GM18507 (cell line): Measurements from ENCODE around the gene OR5H2.
A peak's percentile ranks its signal among the peaks of the same experiment; 100 is the strongest.
"Not testable (repeated sequence)": the region's sequence is repeated elsewhere in the genome, so short reads cannot be mapped to it uniquely, and the experiment has no call there.

Experiments used
- DNase-seq: peaks from one replicate; pipeline ENCODE4 v3.0.0; 2011; ENCODE audit warnings: low read depth; ENCODE audit not compliant: insufficient read length; ENCODE audit errors: extremely low spot score
- FAIRE-seq: peaks from 2 replicates; lab custom pipeline; 2011; peaks lifted over from hg19 to GRCh38; lab: Jason Lieb, UNC

The OR5H2 gene

DNA sequence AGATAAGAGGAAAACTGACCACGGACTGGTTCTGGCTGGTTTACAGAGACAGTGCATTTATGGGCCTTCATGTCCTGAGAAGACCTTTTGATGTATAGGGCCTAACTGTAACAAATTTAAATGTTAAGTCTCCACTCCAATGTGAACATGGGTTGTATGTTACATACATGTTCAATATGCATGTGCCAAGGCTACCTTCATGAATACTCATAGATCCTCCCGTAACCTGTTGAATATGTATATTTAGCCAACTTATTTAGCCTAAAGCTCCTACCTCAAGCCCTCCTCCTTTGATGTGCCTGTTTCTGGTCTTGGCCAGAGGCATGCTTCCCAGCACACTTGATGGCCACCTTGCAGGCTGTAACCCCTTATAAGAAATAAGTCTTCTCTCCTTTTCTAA, at the start of gene OR5H2:
OR5H2 (plus strand) TSS at position 301 of the 400 bp plus-strand sequence. CDS start 398 bp downstream, outside the sequence.
- peak; percentile 5 for FAIRE-seq
- DNase-seq, result no peak

DNA sequence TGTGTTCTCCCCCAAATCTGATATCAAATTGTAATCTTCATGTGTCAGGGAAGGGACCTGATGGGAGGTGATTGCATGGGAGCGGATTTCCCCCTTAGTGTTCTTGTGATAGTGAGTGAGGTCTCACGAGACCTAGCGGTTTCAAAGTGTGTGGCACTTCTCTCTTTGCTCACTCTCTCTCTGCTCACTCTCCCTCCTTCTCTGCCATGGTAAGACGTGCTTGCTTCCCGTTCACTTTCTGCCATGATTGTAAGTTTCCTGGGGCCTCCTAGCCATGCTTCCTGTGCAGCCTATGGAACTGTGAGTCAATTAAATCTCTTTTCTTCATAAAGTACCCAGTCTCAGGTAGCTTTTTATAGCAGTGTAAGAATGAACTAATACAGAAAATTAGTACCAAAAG, 48.8 kb upstream of the OR5H2 start:
- no peak for DNase-seq
- FAIRE-seq, result no peak

DNA sequence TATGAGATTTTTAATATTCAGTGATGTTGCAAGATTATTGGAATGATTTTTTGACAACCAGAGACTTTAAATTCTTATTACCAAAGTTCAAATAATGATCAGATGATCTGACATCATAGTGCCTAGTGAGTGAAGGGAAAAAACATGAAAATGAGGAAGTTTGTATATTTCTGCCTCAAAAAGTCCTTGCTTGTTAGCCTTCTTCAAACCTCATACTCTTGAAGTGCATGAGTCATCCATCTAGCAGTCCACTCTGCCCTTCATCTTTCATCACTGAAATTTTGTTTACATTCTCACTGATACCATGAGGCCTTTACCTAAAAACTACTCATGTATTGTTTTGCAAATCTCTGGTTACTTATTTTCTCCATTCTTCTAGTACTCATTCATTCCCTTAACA, 42.2 kb upstream of the OR5H2 start:
- DNase-seq (no peak), FAIRE-seq (no peak)

DNA sequence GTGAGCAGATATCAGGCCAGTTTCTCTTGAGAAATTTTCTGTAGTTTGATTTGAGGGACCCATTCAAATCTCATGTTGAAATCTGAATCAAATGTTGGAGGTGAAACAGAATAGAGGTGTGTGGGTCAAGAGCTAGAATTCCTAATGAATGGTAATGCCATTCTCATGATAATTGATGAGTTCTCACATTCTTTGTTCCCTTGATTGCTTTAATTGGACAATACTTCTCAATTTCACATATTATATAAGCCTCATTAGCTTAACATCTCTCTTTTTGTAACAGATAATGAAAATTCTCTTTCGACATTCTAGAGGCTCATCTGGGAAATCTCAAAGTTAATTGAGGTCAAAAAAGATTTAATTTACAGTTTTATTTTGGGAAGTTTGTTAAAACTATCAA, 40.1 kb upstream of the OR5H2 start:
- DNase-seq (no peak), FAIRE-seq (no peak)

DNA sequence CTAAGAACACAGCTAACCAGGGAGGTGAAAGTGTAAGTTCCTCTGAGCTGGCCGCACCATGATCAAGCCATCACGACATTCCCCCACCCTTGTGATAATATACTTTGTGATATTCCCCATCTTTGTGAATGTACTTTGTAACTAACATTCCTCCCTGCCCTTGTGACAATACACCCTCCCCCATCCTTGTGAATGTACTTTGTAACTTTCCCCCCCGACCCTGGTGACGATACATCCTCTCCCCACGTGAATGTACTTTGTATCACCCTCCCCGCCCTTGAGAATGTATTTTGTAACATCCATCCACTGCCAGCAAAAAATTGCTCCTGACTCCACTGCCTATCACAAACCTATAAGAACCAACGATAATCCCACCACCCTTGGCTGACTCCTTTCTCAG, 38.5 kb upstream of the OR5H2 start:
- FAIRE-seq (no peak), DNase-seq (no peak)

DNA sequence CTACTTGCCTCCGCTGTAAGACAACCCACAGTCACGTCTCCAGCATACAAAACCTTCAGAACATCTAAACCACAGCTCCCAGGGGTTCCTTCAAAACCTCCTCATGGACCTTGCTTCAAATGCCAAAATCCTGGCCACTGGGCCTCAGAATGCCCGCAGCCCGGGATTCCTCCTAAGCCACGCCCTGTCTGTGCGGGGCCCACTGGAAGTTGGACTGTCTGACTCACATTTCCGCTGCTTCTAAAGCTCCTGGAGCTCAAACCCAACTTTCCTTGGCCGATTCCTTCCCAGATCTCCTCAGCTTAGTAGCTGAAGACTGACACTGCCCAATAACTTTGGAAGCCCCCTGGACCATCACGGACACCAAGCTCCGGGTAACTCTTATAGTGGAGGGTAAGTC, 36.2 kb upstream of the OR5H2 start:
- DNase-seq (no peak), FAIRE-seq (no peak)

DNA sequence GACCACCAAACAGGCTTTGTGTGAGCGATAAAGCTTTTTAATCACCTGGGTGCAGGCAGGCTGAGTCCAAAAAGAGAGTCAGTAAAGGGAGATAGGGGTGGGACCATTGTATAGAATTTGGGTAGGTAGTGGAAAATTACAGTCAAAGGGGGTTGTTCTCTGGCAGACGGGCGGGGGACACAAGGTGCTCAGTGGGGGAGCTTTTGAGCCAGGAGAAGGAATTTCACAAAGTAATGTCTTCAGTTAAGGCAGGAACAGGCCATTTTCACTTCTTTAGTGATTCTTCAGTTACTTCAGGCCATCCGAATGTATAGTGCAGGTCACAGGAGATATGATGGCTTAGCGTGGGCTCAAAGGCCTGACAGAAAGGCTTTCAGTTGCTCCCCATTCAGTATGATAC, 26.3 kb upstream of the OR5H2 start:
- FAIRE-seq, DNase-seq: not testable (repeated sequence)

DNA sequence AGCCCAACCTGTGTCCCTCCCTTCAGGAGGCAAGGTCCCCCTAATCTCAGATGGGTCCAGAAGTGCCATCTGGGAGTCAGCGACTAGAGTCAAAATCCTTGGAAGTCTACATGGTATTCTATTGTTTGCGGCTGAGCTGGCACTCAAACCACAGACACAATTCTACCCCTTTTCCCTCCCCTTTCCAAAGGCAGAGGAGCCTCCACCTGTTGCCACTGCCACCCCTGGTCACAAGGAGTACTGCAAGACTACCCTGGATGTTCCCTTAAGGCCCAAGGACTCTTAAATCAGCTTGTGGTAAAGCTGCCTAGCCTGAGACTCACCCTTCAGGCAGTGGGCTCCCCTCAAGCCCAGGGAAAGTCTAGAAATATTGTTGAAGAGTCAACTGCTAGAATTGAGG, 22.6 kb upstream of the OR5H2 start:
- DNase-seq (no peak), FAIRE-seq (peak; percentile 36)

DNA sequence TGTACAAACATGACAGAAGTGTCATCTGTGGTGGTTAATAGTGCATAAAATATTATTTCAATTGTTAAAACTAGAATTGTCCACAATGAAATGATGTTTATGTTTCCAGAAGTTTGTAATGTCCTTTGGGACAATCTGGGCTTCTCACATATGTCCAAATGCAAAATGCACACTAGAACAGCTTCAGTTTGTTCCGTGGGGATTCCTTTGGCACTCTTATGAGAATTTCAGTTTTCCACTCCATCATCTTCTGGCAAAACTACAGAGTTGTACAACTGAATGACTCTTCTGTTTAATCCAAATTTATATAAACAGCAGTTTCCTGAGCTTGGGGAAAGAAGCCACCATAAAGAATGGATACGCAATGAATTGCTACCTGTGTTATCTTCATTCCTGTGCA, 20.3 kb upstream of the OR5H2 start:
- FAIRE-seq (no peak), DNase-seq (no peak)

DNA sequence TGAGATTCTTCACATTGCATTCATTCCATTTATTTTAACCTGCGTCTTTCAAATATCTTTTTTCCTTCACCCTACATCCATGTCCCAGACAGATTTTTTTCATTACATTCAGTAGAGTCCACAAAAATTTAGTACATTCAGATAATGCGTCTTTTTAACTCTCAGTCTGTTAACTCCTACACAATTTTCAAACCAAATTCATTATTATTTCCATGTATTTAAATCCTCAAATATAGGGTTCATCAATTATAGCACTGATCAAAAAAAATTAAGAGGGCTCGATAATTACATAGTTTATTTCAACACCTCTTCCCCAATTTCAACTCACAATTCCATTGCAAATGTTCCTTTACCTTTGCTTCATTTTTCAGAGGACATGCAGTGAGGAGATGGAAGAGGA, 18.4 kb upstream of the OR5H2 start, which contains the start of gene OR5H6:
OR5H6 (plus strand) TSS at position 301 of the 400 bp plus-strand sequence; CDS start at position 390, 89 bp downstream.
- FAIRE-seq (no peak), DNase-seq (no peak)

DNA sequence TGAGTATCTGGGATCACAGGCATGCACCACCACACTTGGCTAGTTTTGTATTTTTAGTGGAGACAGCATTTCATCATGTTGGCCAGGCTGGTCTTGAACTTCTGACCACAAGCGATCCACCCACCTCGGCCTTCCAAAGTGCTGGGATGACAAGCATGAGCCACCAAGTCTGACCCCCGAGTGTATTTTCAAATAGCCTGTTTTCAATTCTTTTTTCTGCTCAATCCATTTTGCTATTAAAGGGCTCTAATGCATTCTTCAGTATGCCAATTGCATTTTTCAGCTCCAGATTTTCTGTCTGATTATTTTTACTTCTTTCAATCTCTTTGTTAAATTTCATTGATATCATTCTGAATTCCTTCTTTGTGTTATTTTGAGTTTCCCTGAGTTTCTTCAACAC, 12.5 kb upstream of the OR5H2 start:
- no peak for DNase-seq
- FAIRE-seq, result no peak

DNA sequence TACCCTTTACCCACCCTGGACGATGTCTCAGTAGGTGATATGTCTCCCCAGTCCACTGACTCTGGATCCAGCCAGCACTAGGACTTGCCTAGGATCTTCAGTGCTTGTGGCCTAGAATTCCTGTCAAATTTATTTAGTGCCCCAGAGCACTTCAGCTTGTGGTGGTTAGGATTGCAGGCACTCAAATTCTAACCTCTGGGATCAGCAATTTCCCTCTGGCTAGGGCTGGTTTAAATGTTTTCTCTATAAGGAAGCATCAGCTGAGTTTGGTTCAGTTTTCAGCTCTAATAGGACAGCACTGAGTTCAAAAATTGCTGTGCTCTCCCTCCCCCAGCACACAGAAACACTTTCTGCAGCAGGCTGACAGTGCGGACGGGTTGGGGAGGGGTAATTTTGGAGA, 10.2 kb upstream of the OR5H2 start:
- DNase-seq (no peak), FAIRE-seq (no peak)

DNA sequence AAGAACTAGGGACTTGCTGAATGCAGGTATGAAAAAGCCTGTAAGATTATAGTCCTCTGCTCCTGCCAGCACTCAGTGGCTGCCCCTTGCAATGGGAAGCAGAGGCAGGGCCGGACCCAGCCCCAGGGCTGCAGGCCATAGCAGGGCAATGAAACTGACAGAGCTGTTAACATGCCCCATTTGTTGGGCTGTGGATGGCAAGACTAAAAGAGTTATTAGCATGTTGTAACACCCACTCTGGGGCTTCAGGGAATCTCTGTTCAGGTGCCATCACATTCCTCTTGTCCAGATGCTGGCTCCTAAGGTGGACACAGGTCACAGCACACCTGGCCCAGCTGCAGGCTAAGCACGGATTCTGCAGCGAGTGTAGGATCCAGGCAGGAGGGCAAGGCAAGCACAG, 7.4 kb upstream of the OR5H2 start:
- no peak for FAIRE-seq
- no peak for DNase-seq

DNA sequence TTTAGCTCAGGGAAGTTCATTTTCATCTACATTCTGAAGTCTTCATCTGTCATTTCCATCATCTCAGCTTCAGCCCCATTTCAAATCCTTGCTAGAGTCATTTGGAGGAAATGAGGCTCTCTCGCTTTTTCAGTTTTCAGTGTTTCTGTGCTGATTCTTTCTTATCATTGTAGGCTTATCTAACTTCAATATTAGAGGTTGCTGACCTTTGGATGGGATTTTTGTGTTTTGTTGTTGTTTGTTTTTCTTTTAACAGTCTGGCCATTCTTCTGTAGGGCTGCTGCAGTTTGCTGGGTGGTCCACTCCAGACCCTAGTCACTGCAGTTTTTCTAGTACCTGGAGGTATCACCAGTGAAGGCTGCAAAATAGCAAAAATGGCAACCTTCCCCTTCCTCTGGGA, 8.6 kb downstream of the OR5H2 start:
- DNase-seq (no peak), FAIRE-seq (no peak)

DNA sequence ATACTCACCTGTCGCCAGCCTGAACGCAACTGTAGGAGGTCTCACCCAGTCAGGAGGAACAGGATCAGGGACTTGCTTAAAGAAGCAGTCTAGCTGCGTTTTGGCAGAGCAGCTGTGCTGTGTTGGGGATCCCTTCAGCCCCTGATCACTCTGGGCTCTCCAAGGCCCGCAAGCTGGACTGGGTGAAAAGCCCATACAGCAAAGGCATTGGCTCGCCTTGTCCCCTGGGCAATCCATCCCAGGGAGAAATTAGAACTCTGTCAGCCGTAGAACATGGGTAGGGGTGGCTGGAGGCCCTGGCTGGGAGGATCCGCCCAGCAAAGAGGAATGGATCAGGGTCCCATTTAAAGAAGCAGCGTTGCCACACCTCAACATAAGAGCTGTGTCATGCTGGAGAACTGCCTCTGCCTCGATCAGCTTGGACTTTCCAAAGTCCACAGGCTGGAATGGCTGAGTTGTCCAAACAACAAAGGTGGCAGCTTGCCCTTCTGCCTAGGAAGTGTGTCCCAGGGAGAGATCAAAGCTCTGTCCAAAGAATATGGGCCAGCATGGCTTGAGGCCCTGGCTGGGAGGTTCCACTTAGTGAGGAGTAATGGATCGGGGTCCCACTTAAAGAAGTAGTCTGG, 9.1 kb downstream of the OR5H2 start:
- FAIRE-seq, result no peak
- no peak for DNase-seq

DNA sequence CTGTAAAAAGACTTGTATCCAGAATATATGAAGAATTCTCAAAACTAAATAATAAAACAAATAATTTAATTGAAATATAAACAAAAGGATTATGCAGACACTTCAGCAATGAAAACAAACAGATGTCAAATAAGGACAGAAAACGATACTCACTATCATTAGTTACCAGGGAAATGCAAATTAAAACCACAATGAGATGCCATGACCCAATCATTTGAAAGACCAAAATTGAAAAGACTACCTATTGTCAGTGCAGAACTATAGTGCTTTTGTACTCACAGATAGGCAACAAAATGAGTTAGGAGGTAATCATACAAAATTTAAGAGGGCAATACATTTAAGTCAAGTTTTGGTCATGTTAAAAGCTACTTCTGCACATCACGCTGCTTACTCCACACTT, 39.8 kb downstream of the OR5H2 start:
- no peak for DNase-seq
- no peak for FAIRE-seq

DNA sequence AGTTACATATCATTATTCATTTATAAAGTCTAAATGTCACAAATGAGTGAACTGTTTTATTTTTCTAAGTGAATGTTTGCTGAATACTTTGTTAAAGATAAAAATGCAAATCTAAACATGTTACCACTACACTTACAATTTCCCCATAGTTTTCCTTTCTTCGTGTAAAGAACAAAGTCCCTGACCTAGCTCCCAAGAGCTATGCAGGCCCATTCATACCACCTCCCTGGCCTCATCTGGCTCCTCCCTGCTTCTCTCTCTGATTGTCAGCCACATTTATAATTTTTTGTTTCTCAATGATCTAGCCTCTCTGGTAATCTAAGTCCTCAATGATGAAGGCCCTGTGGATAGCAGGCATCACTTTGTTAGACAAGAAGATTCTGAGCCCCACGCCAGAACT, 40.4 kb downstream of the OR5H2 start:
- FAIRE-seq (no peak), DNase-seq (no peak)

DNA sequence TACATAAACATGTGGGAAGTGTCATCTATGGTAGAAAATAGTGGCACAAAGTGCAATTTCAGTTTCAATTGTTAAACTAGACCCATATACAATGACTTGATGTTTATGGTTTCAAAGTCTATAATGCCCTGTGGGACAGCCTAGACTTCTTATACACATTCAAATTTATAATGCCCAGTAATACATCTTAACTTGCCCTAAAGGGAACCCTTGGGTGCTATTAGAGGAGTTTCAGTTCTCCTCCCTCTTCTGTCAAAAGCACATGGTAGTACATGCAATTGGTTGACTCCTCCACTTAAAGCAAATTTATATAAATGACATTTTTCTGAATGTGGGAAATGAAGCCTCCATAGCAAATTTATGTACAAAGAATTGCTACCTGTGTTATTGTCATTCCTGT, 41.1 kb downstream of the OR5H2 start:
- no peak for FAIRE-seq
- DNase-seq, result no peak

DNA sequence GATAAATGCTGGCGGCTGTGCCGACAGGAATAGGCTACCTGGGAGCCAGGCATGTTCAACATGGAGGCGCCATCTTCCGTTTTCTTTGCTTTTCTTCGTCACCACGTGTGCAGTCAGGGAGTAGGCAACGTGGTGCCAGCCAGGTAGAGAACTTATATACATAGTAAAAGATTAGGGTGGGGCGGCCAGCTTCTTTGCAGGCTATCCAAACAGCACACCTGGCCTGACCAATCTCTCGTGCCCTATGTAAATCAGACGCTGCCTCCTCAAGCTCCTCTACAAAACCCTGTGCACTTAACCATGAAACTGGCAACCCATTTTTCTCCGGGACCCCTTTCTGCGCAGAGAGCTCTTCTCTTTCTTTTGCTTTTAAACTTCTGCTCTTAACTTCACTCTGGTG, 42.8 kb downstream of the OR5H2 start:
- DNase-seq (no peak), FAIRE-seq (no peak)

DNA sequence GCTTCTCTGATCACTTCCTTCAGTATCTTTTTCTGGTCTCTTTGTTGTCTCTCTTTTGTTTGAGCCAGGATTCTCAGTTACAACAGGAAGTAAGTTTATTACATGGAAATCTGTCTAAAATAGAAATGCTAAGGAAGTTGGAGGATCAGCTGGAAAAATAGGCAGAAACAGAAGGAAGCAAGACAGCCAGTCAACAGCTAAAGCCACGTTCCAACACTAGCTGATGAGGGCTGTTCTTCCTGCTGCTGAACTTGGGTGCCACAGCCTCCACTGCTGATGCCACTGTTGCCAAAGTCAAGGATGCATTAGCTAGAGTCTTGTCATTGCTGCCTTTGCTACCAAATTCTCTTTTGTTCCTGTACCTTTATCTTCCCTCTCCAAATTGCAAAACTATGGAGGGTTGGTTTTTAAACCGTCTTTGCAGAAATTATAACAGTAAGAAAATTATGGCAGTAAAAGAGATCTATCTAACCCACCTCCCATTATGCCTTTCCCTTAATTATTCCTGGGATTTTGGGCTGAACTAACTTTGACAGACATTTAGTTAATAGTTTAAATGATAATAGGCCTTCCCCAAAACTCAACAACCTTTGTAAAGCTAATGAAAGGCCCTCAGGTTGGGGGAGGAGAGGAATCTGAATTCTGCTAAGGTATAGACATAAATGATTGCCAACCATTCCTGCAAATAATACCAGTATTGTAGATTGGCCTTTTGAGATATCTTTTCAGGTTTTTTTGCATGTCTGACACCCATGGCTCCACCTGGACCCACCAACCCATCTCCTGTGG, 44.0 kb downstream of the OR5H2 start:
- no peak for DNase-seq

DNA sequence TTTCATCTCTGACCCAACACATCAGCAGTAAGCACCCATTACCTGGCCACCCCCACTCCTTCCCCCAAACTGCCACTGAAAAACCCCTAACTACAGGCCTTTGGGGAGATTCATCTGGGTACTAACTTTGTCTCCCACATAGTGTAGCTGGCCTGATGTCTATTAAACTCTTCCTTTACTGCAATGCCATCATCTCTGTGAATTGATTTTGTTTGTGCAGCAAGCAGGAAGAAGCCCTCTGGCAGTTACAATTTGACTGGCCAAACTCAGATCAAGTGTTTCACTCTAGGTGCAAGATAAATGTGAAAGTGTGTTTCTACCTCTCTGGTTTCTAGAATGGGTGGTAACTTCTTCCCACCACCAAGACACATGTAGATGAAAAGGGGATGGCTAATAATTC, 44.6 kb downstream of the OR5H2 start:
- DNase-seq, result no peak
- FAIRE-seq, result peak; percentile 35

More for the DNA sequence above, 44.0 kb downstream of the OR5H2 start:
- FAIRE-seq, result no peak
